ENCODE results near the gene TMX4.
A peak's percentile ranks its signal among the peaks of the same experiment; 100 is the strongest.
"Not testable (repeated sequence)": the region's sequence is repeated elsewhere in the genome, so short reads cannot be mapped to it uniquely, and the experiment has no call there.

Gene TMX4

GRCh38 chr20:8019246-8019997, at the start of gene TMX4:
TSS of gene TMX4 (minus strand) at chr20:8019761. CDS start at chr20:8019613, 148 bp downstream.
- DNase-seq: peak; percentile 91

- no peak for DNase-seq
Measured at GRCh38 chr20:8067082-8067481, 47.5 kb upstream of the TMX4 start.

- DNase-seq: no peak
Measured at GRCh38 chr20:8066662-8067061, 47.1 kb upstream of the TMX4 start.

- DNase-seq: no peak
Measured at GRCh38 chr20:8065691-8066090, 46.1 kb upstream of the TMX4 start.

- no peak for DNase-seq
Measured at GRCh38 chr20:8062756-8063155, 43.2 kb upstream of the TMX4 start.

- no peak for DNase-seq
Measured at GRCh38 chr20:8061861-8062518, 42.4 kb upstream of the TMX4 start.

- DNase-seq: no peak
Measured at GRCh38 chr20:8060977-8061376, 41.4 kb upstream of the TMX4 start.

- no peak for DNase-seq
Measured at GRCh38 chr20:8057871-8058270, 38.3 kb upstream of the TMX4 start.

GRCh38 chr20:8055096-8055495, 35.5 kb upstream of the TMX4 start:
- DNase-seq: no peak

- no peak for DNase-seq
Measured at GRCh38 chr20:8050157-8050837, 30.7 kb upstream of the TMX4 start.

GRCh38 chr20:8049310-8049709, 29.7 kb upstream of the TMX4 start:
- peak; percentile 8 for DNase-seq

- DNase-seq: no peak
Measured at GRCh38 chr20:8045946-8046345, 26.4 kb upstream of the TMX4 start.

- peak; percentile 50 for DNase-seq
Measured at GRCh38 chr20:8043687-8044282, 24.2 kb upstream of the TMX4 start.

- no peak for DNase-seq
Measured at GRCh38 chr20:8039042-8039441, 19.5 kb upstream of the TMX4 start.

GRCh38 chr20:8036771-8037170, 17.2 kb upstream of the TMX4 start:
- DNase-seq: no peak

GRCh38 chr20:8033151-8033841, 13.7 kb upstream of the TMX4 start:
- no peak for DNase-seq

GRCh38 chr20:8032499-8032898, 12.9 kb upstream of the TMX4 start:
- no peak for DNase-seq

- DNase-seq: not testable (repeated sequence)
Measured at GRCh38 chr20:8031539-8031938, 12.0 kb upstream of the TMX4 start.

GRCh38 chr20:8021541-8022269, 2.1 kb upstream of the TMX4 start:
- no peak for DNase-seq

- DNase-seq: no peak
Measured at GRCh38 chr20:8020314-8021079, 936 bp upstream of the TMX4 start.

GRCh38 chr20:8019998-8020247, 362 bp upstream of the TMX4 start:
- DNase-seq: no peak

- peak; percentile 33 for DNase-seq
Measured at GRCh38 chr20:8018958-8019245, 659 bp downstream of the TMX4 start.

Measured in fibroblast of upper back skin (primary cell).